Measurements from ENCODE around the gene NONO.
A peak's percentile ranks its signal among the peaks of the same experiment; 100 is the strongest.
"Not testable (repeated sequence)": the region's sequence is repeated elsewhere in the genome, so short reads cannot be mapped to it uniquely, and the experiment has no call there.

The NONO gene, protein sequence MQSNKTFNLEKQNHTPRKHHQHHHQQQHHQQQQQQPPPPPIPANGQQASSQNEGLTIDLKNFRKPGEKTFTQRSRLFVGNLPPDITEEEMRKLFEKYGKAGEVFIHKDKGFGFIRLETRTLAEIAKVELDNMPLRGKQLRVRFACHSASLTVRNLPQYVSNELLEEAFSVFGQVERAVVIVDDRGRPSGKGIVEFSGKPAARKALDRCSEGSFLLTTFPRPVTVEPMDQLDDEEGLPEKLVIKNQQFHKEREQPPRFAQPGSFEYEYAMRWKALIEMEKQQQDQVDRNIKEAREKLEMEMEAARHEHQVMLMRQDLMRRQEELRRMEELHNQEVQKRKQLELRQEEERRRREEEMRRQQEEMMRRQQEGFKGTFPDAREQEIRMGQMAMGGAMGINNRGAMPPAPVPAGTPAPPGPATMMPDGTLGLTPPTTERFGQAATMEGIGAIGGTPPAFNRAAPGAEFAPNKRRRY

DNA sequence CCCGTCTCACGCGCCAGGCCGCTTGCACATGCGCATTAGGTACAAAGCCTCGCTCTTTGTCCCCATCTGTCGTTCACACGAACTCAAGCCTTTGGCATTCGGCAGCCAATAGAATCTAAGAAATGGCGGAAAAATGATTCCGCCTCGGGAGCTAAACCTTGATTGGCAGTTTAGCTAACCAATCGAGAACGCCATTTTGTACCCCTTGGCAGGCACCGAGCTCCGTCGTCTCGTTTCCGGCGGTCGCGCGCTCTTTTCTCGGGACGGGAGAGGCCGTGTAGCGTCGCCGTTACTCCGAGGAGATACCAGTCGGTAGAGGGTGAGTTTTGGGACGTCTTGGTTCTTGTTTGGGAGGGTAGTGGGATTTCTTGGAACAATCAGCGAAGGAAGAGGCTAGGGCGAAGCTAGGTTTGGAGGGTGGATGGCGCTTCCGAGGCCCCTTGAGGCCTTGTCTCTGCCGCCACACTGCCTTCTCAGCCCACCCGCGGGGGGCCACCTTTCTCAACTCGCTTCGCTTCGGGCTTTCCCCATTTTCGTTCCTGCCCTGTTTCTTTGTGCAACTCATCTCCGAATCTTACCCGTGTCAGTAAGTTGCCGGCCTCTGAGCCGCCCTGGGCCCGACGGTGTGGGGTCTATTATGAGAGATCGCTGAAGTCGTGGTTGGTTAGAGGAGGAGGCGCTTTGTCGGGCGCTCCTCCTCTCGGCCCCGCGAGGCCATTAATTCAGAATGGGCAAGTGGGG is at the start of gene NONO:
Gene NONO (plus strand): TSS at position 233 of the 741 bp plus-strand sequence. CDS start 7,003 bp downstream, outside the sequence.
- peak; percentile 87 for DNase-seq (ENCODE audit: low spot score)

GRCh38 chrX:71235482-71235881 is 48.0 kb upstream of the NONO start:
- DNase-seq (ENCODE audit: low spot score) = no peak

DNA sequence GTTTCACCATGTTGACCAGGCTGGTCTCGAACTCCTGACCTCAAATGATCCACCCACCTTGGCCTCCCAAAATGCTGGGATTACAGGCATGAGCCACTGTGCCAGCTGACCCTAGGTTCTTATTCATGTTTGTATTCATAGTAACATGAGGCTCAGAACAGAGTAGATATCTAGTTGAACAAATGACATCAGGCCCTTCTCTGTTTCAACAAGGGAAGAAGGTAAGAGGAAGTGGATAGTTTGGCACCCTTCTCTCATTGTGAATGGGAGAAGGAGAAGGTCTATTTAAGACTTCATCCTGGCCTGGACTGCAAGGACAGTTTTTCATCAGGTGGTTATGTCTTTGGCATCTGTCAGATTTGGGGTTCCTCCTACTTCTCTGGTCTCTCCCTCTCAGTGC is 46.6 kb upstream of the NONO start:
- no peak for DNase-seq (ENCODE audit: low spot score)

DNA sequence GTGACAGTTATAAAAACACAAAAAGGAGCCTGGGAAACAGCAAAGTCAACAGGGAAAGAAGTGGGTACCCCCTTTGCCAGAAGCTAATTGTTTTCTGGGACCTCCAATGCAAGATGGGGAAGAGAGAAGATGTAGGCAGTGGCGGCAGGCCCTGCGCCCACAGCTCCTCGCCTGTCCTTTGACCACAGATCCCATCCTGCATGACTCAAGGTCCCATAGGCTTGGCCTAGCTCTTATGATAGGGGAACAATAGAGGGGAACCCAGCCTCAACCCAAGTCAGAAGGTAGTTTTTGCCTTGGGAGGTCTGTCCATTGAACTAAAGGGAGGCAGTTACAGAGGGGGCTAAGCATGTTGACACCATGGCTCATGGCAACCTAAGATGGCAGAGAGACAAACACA is 43.7 kb upstream of the NONO start:
- DNase-seq (ENCODE audit: low spot score) = no peak

DNA sequence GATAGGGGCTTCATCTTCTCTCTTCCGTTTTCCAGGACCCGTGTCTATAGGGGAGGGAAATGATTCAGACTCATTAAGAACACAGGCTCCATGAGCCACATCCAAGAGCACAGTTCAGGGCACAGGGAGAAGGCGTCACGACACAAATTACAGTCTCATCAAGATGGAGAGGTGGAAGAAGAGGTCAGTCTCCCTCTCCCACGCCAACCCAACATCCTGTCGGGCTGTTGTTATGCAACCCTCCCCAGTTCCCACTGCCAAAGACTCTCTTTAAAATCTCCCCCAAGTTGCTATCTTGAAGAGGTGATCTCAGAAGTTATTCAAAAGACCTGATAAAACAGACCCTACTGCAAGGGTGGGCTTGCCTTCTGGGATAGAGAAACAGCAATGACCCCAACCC is 42.1 kb upstream of the NONO start:
- DNase-seq (ENCODE audit: low spot score) = no peak

- no peak for DNase-seq (ENCODE audit: low spot score)
Observed at GRCh38 chrX:71244359-71245128, 38.9 kb upstream of the NONO start.

DNA sequence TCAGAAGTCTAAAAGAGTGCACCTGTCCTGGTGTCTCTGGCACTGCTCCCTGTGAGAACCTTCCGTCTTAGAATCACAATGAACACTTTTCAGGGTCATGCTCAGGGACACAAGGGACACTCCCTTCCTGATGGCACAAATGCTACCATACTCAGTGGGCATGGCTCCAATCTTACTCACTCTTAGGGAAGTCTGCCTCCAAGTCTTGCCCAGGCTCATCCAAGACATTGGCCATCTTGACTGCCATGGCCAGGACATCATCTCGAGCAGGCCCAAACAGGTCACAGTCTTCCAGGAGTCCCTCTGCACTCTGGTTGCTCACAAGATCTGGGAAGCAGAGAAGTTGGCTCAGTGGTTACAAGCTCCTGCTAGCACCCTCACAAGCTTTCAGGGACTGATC is 38.3 kb upstream of the NONO start:
- DNase-seq (ENCODE audit: low spot score) = no peak

- DNase-seq (ENCODE audit: low spot score) = no peak
Observed at GRCh38 chrX:71250841-71251240, 32.6 kb upstream of the NONO start.

DNA sequence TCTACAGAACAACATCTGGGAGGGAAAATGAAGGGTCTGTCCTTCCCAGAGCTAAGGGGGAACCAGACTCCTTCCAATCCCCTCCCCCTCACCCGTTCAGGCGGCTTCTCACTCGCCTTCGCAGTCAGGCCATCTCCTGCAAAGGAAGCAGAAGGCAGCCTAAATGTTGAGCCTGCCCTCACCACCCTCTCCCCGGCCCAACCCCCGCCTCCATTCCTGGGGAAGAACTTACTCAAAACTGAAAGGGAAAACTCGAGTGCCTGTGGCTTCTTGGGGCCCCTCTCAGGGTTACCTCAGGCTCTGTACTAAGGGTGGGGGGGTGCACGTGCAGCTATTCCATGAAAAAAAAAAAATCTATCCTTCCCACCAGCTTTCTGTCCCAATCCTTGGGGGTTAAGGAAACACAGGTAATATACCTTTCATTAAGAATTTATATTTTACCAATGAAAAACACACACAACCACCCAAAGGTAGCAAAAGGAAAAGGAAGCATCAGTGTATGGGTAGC is 31.9 kb upstream of the NONO start:
- no peak for DNase-seq (ENCODE audit: low spot score)

DNA sequence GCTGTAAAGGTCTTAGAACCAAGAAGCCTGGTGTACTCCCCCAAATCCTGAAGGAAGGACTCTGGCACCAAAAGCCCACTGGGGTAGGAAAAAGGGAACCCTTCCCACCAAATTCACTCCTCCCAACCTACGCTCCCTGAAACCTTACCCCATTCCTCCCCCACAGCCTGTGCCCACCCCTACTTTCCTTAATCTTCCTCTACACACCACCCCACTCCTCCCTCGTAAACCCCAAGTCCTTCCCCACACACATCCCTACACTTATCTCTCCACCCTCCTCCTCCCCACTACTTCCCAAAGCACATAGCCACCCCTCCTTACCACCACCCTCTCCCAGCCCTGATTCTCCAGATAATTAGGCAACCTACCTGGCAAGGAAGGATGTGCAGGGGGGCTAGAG is 31.2 kb upstream of the NONO start:
- DNase-seq (ENCODE audit: low spot score) = no peak

- DNase-seq (ENCODE audit: low spot score) = peak; percentile 59
Observed at GRCh38 chrX:71253253-71254091, 30.0 kb upstream of the NONO start.

DNA sequence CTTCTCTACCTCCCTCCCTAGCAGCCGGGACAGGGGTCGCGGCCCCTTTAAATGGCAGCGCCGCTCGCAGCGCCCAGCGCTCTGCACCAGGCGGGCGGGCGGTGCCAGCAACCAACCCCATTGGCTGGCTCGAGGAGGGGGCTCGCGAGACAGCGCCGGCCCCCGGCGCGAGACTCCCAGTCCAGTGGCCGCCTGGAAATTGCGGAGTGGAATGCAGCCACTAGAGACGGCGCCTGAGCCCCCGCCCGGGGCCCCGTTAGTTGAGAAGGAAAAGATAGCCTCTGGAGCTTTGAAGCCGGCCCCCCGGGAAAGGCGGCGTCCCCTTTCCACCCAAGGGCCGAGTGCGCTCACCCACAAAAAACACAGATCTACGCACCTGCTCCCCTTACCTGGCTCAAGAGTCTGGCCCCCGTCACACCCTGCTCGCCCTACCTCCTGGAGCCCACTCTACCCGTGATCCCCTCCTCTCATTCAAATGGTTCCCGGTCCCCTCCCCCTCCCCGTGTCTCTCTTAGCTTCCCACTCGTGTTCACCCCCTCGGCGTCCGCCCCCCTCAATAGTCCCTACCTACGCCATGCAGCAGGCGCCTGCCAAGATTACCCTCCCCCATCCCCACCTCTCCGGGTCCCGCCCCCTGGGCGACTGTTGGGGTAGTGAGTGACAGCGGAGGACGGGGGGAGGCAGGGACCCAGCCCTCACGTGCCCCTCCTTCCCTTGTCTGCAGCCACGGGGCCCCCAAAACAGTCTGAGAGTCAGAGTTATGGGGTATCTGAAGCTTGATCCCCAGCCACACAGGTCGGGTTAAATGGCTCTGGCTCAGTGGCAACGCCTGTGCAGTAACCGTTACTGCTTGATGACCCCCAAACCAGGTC is 29.1 kb upstream of the NONO start, which contains the start of gene ZMYM3:
Gene ZMYM3 (minus strand): TSS at position 49 of the 872 bp plus-strand sequence. CDS start 885 bp downstream, outside the sequence.
- DNase-seq (ENCODE audit: low spot score) = peak; percentile 88

- DNase-seq (ENCODE audit: low spot score) = no peak
Observed at GRCh38 chrX:71256051-71256450, 27.4 kb upstream of the NONO start.

DNA sequence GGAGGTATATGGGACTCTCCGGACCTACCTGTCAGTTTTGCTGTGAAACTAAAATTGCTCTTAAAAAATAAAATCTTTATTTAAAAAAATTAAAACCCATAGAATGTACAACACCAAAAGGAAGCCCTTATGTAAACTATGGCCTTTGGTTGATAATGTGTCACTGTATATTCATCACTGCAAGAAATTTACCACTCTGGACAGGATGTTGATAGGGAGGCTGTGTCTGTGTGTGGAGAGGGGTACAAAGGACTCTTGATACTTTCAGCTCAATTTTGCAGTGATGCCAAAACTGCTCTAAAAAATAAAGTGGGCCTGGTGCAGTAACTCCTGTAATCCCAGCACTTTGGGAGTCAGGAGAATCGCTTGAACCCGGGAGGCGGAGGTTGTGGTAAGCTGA is 26.6 kb upstream of the NONO start:
- DNase-seq (ENCODE audit: low spot score) = no peak

DNA sequence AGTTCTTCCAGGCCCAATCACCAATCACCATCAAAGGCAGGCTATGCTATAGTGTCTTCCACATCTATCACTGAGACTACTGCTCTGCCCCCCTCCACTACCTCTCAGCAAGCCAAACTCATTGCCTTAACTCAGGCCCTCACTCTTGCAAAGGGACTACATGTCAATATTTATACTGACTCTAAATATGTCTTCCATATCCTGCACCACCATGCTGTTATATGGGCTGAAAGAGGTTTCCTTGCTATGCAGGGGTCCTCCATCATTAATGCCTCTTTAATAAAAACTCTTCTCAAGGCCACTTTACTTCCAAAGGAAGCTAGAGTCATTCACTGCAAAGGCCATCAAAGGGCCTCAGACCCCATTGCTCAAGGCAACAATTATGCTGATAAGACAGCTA is 14.8 kb upstream of the NONO start:
- not testable (repeated sequence) for DNase-seq (ENCODE audit: low spot score)

DNA sequence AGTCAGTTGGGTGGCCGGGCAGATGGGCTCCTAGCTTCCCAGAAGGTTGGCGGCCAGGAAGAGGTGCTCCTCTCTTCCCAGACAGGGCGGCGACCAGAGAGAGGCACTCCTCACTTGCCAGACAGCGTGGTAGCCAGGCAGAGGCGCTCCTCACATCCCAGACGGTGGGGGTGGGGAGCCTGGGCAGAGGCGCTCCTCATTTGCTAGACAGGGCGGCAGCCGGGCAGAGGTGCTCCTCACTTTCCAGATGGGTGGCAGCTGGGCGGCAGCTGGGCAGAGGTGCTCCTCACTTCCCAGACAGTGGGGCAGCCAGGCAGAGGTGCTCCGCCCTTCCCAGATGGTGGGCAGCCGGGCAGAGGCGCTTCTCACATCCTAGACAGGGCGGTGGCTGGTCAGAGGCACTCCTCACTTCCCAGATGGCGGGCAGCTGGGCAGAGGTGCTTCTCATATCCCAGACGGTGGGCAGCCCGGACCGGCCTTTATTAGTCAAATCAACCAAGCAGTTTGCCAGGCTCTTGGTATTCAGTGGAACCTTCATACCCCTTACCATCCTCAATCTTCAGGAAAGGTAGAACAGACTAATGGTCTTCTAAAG is 13.5 kb upstream of the NONO start:
- no peak for DNase-seq (ENCODE audit: low spot score)

GRCh38 chrX:71272313-71272712 is 11.1 kb upstream of the NONO start:
- DNase-seq (ENCODE audit: low spot score) = not testable (repeated sequence)

DNA sequence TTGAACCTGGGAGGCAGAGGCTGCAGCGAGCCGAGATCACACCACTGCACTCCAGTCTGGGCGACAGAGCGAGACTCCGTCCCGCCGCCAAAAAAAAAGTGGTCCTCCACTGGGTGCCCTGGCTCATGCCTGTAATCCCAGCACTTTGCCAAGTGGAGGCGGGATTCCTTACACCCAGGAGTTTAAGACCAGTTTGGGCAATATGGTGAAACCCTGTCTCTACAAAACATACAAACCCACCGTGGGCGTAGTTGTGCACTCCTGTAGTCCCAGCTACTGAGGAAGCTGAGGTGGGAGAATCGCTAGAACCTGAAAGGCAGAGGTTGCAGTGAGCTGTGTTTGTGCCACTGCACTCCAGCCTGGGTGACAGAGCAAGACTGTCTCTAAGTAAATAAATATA is 2.1 kb upstream of the NONO start:
- DNase-seq (ENCODE audit: low spot score) = not testable (repeated sequence)

GRCh38 chrX:71282514-71283402 is 677 bp upstream of the NONO start:
- DNase-seq (ENCODE audit: low spot score) = no peak
